GM12801 (cell line): ENCODE data around the gene ITGB3.

Source experiments
- TF ChIP-seq, protein P1 (sequence below): IDR thresholded peaks from one replicate; pipeline ENCODE4 v1.5.1; 2011; ENCODE audit warnings: control low read depth; ENCODE audit not compliant: insufficient read length; ENCODE audit errors: extremely low read depth

ITGB3 gene

DNA sequence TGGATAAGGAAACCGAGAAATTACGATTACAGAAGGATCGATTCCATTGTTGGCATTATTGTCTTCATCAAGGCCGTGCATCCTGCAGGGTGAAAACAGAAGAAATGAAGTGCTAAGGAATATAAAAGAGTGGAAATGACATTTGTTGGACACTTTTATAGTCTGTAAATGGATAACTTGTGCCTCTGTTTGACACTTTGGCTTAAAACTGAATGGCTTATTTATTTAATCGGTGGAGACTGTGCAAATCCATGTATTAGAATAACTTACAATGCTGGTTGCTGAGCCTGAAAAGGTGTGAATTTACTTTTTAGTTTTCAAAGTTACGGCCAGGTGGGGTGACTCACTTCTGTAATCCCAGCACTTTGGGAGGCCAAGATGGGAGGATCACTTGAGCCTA is 31.4 kb downstream of the ITGB3 start:
- TF ChIP-seq, protein P1, sequence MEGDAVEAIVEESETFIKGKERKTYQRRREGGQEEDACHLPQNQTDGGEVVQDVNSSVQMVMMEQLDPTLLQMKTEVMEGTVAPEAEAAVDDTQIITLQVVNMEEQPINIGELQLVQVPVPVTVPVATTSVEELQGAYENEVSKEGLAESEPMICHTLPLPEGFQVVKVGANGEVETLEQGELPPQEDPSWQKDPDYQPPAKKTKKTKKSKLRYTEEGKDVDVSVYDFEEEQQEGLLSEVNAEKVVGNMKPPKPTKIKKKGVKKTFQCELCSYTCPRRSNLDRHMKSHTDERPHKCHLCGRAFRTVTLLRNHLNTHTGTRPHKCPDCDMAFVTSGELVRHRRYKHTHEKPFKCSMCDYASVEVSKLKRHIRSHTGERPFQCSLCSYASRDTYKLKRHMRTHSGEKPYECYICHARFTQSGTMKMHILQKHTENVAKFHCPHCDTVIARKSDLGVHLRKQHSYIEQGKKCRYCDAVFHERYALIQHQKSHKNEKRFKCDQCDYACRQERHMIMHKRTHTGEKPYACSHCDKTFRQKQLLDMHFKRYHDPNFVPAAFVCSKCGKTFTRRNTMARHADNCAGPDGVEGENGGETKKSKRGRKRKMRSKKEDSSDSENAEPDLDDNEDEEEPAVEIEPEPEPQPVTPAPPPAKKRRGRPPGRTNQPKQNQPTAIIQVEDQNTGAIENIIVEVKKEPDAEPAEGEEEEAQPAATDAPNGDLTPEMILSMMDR, result no peak

DNA sequence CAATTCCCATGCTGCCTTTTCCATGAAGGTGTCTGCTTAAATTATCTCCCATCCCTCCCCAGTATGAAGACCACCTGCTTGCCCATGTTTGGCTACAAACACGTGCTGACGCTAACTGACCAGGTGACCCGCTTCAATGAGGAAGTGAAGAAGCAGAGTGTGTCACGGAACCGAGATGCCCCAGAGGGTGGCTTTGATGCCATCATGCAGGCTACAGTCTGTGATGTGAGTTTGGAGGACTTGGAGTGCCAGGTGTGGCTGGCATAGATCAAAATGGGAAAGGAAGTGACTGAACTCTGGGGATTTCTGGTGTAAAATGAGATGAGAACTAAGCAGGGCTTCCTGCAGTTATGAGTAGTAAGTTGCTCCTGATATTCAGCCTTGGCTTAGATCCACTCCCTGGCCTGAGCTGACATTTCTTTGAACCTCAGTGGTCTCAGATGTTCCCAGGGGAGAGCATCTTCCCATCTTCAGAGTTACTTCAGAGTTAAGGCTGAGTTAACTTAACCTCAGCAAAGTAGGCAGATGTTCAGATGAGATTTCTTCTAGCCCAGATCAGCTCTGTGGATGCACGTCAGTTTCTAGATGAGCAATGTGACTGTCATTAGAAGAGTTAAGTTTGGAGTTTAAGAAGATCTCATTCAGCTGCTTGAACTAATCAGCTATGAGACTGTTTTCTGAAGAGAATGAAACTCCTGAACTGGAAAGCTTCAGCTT is 32.7 kb downstream of the ITGB3 start:
- TF ChIP-seq, protein P1, result no peak

DNA sequence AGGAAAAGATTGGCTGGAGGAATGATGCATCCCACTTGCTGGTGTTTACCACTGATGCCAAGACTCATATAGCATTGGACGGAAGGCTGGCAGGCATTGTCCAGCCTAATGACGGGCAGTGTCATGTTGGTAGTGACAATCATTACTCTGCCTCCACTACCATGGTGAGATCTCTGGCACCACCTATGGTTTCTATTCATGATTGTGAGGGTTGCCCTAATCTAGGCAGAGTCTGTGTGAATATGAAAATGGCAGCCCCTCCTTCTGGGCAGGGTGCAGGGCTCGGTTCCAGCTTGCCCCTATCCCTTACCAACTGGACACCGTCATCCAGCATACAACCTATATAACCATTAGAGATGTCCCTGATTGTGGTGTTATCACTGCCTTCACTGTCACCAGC is 33.4 kb downstream of the ITGB3 start:
- TF ChIP-seq, protein P1, result no peak

DNA sequence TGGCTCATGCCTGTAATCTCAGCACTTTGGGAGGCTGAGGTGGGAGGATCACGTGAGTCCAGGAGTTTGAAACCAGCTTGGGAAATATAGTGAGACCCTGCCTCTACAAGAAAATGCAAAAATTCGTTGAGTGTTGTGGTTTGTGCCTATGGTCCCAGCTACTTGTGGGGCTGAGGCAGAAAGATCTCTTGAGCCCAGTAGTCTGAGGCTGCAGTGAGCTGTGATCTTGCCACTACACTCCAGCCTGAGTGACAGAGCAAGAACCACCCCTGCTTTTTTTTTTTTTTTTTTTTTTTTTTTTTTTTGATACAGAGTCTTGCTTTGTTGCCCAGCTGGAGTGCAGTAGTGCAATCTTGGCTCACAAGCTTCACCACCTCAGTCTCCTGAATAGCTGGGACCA is 34.0 kb downstream of the ITGB3 start:
- TF ChIP-seq, protein P1, result no peak

DNA sequence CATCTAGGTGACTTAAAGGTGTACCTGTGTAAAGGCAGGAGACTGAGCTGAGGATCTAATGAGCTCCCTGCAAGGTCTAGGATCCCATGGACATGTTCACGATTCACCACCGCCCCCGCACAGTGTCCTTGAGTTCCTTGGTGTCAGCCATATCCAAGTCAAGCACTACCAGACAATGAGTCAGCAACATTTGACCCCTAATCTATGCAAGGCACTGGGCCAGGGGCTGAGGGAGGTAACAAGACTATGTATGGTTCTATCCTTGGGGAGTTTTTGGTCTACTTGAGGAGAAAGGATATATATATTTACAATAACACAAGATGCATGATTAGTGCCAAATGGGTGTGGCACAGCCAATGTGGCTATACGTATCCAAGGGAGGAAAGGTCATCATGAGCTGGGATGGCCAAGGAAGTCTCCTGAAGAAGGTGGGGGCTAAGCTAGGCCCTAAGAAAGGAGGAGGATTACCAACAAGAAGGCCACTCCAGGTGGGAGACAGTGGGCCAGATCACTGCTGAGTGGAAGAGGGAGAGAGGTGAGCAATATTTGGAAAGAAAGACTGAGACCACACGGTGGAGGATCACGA is 35.0 kb downstream of the ITGB3 start:
- TF ChIP-seq, protein P1, result no peak

DNA sequence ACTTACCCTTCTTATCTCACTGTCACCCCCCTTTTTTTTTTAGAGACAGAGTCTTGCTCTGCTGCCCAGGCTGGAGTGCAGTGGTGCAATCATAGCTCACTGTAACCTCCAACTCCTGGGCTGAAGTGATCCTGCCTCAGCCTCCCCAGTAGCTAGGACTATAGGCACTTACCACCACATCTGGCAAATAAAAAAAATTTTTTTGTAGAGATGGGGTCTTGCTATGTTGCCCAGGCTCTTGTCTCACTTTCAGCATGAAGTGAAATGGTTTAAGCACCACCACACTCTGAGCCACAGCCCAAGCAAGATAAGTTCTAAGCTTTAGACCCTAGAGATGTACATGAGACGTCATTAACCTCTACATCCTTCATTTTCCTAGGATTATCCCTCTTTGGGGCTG is 35.7 kb downstream of the ITGB3 start:
- TF ChIP-seq, protein P1, result no peak

DNA sequence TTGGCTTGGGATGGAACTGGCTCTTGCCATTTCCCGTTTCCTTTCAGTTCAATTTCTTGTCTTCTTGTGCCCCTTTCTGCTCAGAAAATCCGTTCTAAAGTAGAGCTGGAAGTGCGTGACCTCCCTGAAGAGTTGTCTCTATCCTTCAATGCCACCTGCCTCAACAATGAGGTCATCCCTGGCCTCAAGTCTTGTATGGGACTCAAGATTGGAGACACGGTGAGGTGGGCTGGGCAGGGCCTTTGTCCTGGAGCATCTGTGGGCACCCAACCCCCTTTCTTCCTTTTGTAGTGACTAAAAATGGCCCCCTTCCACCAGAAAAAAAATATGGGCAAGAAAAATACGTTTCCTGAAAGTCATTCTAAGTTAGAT is 37.2 kb downstream of the ITGB3 start:
- TF ChIP-seq, protein P1, result no peak
